GM12892 (cell line): Measurements from ENCODE around the gene CCDC154.
"Not testable (repeated sequence)": the region's sequence is repeated elsewhere in the genome, so short reads cannot be mapped to it uniquely, and the experiment has no call there.

Experiments used
- DNase-seq: peaks from one replicate; pipeline ENCODE4 v3.0.0; 2011; ENCODE audit not compliant: insufficient read length
- FAIRE-seq: peaks from 2 replicates; lab custom pipeline; 2011; peaks lifted over from hg19 to GRCh38; lab: Jason Lieb, UNC
- POLR2A ChIP-seq: IDR thresholded peaks from 2 replicates; pipeline ENCODE4 v1.6.1; 2011; ENCODE audit warnings: low read depth, low read length, control low read depth
- POLR2AphosphoS5 ChIP-seq: IDR thresholded peaks from 2 replicates; pipeline ENCODE4 v1.6.1; 2011; ENCODE audit warnings: low read depth, low read length, control low read depth
- TAF1 ChIP-seq: IDR thresholded peaks from 2 replicates; pipeline ENCODE4 v1.6.1; 2011; ENCODE audit warnings: low read depth, mild to moderate bottlenecking, control low read depth, low read length, borderline replicate concordance

CCDC154 gene

DNA sequence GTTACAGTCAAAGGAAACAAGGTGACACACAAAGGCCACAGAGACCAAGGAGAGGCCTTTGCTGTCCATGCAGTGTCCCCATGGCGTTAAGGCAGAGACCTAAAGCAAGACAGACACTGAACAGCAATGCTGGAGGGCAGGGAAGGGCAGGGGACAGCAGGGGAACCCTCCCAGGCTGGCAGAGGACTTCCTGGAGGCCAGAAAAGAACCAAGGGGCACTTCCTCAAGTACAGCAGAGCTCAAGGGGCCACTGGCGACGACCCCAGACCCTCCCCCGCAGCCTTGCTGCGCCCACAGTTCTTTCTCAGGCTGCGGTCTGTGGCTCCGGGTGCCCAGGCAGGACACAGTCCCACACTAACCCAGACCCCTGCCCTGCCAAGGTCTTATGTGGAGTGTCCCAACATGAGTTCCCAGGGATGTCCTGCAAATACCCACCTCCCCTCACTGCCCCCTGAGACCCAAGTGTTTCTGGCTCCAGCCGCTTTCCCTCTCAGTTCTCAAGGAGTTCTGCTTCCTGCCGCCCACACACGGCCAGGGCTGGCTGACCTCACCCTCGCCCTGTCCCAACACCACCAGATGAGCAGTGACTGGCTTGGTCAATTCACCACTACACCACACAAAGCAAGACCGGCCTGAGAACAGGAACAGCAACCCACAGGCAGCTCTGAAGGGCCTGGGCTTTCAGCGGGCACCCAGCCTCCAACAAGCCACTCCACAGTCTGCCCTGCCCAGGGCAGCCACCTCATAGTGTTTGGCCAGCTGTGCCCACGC is 26.3 kb upstream of the CCDC154 start:
- no peak for FAIRE-seq
- no peak for DNase-seq
- TF ChIP-seq POLR2AphosphoS5 (no peak), TAF1 (no peak), POLR2A (no peak)

- TF ChIP-seq POLR2A (no peak), TAF1 (no peak), POLR2AphosphoS5 (no peak)
- no peak for FAIRE-seq
- no peak for DNase-seq
Observed at GRCh38 chr16:1469693-1470201, 25.4 kb upstream of the CCDC154 start.

GRCh38 chr16:1469141-1469540 is 24.8 kb upstream of the CCDC154 start:
- not testable (repeated sequence) for FAIRE-seq, DNase-seq

GRCh38 chr16:1468426-1468810 is 24.1 kb upstream of the CCDC154 start:
- DNase-seq (no peak), FAIRE-seq (no peak)
- no peak for TF ChIP-seq POLR2AphosphoS5
- no peak for TF ChIP-seq TAF1
- no peak for TF ChIP-seq POLR2A

DNA sequence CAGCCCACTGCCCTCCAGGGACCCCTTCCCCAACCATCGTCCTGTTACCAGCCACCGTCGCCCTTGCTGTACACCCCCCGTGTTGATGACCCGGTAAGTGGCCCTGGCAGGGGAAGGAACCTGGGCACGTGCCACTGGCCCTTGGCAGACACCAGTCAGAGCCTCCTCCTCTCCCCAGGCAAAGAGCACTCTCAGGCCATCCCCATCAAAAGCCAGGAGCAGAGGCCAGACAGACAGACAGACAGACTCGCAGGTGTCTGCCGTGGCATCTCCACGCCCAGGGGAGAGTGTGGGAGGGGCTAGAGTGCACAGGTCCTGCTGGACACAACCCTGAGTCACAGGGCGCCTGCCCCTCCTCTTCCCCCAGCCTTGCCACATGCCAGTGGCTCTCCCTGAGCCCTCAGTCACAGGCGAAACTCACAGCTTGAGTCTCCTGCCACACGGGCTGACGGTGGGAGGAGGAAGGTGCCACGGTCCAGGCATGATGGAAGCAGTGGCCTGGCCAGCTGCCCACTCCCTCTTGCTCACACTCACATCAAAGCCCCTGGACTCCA is 22.7 kb upstream of the CCDC154 start:
- no peak for TF ChIP-seq POLR2AphosphoS5
- TF ChIP-seq TAF1 = no peak
- TF ChIP-seq POLR2A = no peak

DNA sequence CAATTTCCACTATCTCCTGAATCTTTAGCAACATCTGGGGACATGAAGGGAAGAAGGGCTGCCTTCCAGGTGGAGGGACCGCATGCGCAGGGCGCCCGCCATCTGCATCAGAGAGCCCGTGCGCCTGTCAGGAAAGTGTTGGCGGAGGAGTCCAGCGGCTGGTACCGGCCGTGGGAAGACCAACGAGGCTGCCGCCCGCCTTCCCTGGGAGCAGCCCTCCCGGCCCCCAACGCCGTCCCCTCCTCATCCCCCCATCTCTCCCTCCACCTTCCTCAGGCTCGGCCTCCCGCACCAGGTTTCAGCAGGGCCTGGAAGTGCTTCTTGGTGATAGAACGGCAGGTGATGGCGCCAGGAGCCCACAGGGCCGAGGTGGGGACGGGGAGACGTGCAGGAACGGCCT is 21.7 kb upstream of the CCDC154 start:
- FAIRE-seq (no peak), DNase-seq (no peak)
- TF ChIP-seq POLR2AphosphoS5 = no peak
- no peak for TF ChIP-seq POLR2A
- TF ChIP-seq TAF1 = no peak

More for the DNA sequence above, 22.7 kb upstream of the CCDC154 start:
- DNase-seq = no peak
- no peak for FAIRE-seq

- TF ChIP-seq POLR2A (no peak), POLR2AphosphoS5 (no peak), TAF1 (no peak)
- FAIRE-seq (no peak), DNase-seq (no peak)
Observed at GRCh38 chr16:1465567-1465915, 21.2 kb upstream of the CCDC154 start.

GRCh38 chr16:1464894-1465566 is 20.7 kb upstream of the CCDC154 start:
- DNase-seq (no peak), FAIRE-seq (no peak)
- TF ChIP-seq TAF1 = no peak
- TF ChIP-seq POLR2AphosphoS5 = no peak
- TF ChIP-seq POLR2A = no peak

DNA sequence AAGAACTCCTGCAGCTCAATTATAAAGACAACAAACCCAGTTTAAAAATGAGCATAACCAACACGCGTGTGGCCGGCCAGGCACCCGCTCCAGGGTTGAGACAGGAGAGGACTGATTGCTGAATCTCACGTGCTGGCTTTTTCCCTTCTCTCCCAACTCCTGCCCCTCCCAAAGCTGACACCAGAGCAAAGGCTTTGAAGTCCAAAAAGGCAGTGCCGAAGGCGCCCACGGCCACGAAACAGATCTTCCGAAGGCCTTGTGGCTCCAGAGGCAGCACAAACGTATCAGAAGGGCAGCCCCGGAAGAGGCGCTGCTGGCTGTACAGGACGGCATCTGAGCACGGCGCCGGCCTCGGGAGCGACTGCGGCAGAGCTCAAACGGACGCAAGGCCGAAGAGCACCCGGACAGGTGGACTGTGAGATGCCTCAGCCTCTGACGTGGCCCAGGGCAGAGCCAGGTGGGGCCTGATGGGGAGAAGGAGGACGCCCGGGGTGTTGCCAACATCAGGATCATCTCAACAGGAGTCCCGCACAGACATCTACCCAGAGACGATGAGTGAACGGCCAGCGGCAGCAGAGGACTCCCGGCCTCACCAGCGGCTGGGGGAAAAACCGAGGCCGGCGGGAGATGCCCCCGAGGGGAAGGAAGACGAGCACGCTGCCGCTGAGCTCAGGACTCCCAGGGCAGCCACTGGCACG is 20.0 kb upstream of the CCDC154 start:
- no peak for TF ChIP-seq POLR2A
- no peak for TF ChIP-seq POLR2AphosphoS5
- no peak for TF ChIP-seq TAF1
- DNase-seq (no peak), FAIRE-seq (no peak)

- no peak for DNase-seq
- no peak for FAIRE-seq
- TF ChIP-seq TAF1 (no peak), POLR2AphosphoS5 (no peak), POLR2A (no peak)
Observed at GRCh38 chr16:1461146-1461545, 16.8 kb upstream of the CCDC154 start.

- FAIRE-seq (no peak), DNase-seq (no peak)
- no peak for TF ChIP-seq POLR2A
- TF ChIP-seq POLR2AphosphoS5 = no peak
- TF ChIP-seq TAF1 = no peak
Observed at GRCh38 chr16:1460602-1461138, 16.3 kb upstream of the CCDC154 start.
